SK-N-SH (cell line): Measurements from ENCODE around the gene DCAF6. TPM values are rescaled to one million over a fixed set of nuclear protein-coding genes. Genes with fewer than 3 reads are reported as not detected.

Experiments
- CTCF ChIA-PET: fragments of 300-600, 350-600 bp; formaldehyde crosslinking; extraction: SDS; loops from one replicate; lab custom pipeline; 2021; lab: Yijun Ruan, JAX
- POLR2A ChIA-PET: fragments of 350-600 bp; sonication (Branson Sonifier 250); formaldehyde crosslinking; extraction: SDS; loops from one replicate; lab custom pipeline; 2020; ENCODE audit warnings: antibody characterized with exemption, inconsistent platforms; lab: Yijun Ruan, JAX
- DNase-seq: peaks from one replicate; pipeline ENCODE4 v3.0.0; 2012
- H2AFZ ChIP-seq: fragments of 200-600 bp; sonication (generic); 2 replicates; pipeline ENCODE4 v1.8.1; 2016; ENCODE audit warnings: antibody characterized with exemption, mild to moderate bottlenecking, low read depth
- H3F3A ChIP-seq: fragments of 200-600 bp; sonication (generic); replicated peaks from 2 replicates; pipeline ENCODE3; 2016; ENCODE audit warnings: antibody characterized with exemption, mild to moderate bottlenecking; ENCODE audit not compliant: insufficient read depth
- H3K27ac ChIP-seq, 2 experiments: fragments of 200-500 bp in 1 of 2; fragments of 200-600 bp in 1 of 2; sonication (Bioruptor generic) in 1 of 2; sonication (generic), shearing (Covaris generic) in 1 of 2; 2 replicates each; pipeline versions ENCODE4 v1.5.1 to v1.6.1; 2014 to 2016; ENCODE audit warnings: low read depth in 2 of 2, inconsistent platforms in 1 of 2, low read length in 1 of 2, mild to moderate bottlenecking in 1 of 2, mixed read lengths in 1 of 2
- H3K27me3 ChIP-seq: fragments of 200-600 bp; sonication (generic), shearing (Covaris generic); 2 replicates; pipeline ENCODE4 v1.6.1; 2016; ENCODE audit warnings: mixed run types; ENCODE audit not compliant: insufficient read depth
- H3K36me3 ChIP-seq, 2 experiments: fragments of 200-500 bp in 1 of 2; fragments of 200-600 bp in 1 of 2; sonication (Bioruptor generic) in 1 of 2; sonication (generic) in 1 of 2; replicated peaks in 1 of 2; 2 replicates each; pipeline versions ENCODE3 to v1.5.1; 2014 to 2016; ENCODE audit warnings: low read length in 1 of 2, mild to moderate bottlenecking in 1 of 2; ENCODE audit not compliant: insufficient read depth in 2 of 2, control insufficient read depth in 1 of 2
- H3K4me1 ChIP-seq, 2 experiments: fragments of 200-500 bp in 1 of 2; fragments of 200-600 bp in 1 of 2; sonication (Bioruptor generic) in 1 of 2; sonication (generic), shearing (Covaris generic) in 1 of 2; 2 replicates each; pipeline versions ENCODE4 v1.5.1 to v1.6.1; 2014 to 2016; ENCODE audit warnings: low read depth in 1 of 2, low read length in 1 of 2, mixed run types in 1 of 2; ENCODE audit not compliant: insufficient read depth in 2 of 2, control insufficient read depth in 1 of 2
- H3K4me2 ChIP-seq: fragments of 200-600 bp; sonication (generic), shearing (Covaris generic); 2 replicates; pipeline ENCODE4 v1.6.1; 2017; ENCODE audit warnings: mixed run types
- H3K4me3 ChIP-seq, 2 experiments: fragments of 200-500 bp in 1 of 2; fragments of 200-600 bp in 1 of 2; sonication (Bioruptor generic) in 1 of 2; sonication (generic), shearing (Covaris generic) in 1 of 2; 2 replicates each; pipeline versions ENCODE4 v1.5.1 to v1.8.1; 2014 to 2016; ENCODE audit warnings: low read depth in 2 of 2, inconsistent platforms in 1 of 2, low read length in 1 of 2, mild to moderate bottlenecking in 1 of 2, mixed read lengths in 1 of 2, moderate library complexity in 1 of 2
- H3K79me2 ChIP-seq: fragments of 200-600 bp; sonication (generic); 2 replicates; pipeline ENCODE4 v1.8.1; 2017; ENCODE audit warnings: mild to moderate bottlenecking; ENCODE audit not compliant: insufficient read depth
- H3K9ac ChIP-seq: fragments of 200-600 bp; sonication (generic); 2 replicates; pipeline ENCODE4 v1.6.1; 2017; ENCODE audit warnings: mixed run types
- H3K9me2 ChIP-seq: fragments of 200-600 bp; sonication (generic); 2 replicates; pipeline ENCODE4 v1.6.1; 2017; ENCODE audit warnings: mixed run types
- H3K9me3 ChIP-seq: fragments of 200-600 bp; sonication (generic); 2 replicates; pipeline ENCODE4 v1.6.1; 2017; ENCODE audit warnings: mixed run types, mild to moderate bottlenecking, moderate library complexity
- H4K20me1 ChIP-seq: fragments of 200-600 bp; sonication (generic); 2 replicates; pipeline ENCODE4 v1.6.1; 2017; ENCODE audit warnings: mild to moderate bottlenecking, mixed run types; ENCODE audit not compliant: insufficient read depth
- CHD2 ChIP-seq: fragments of 150-350 bp; IDR thresholded peaks from 2 replicates; pipeline ENCODE4 v1.6.1; 2018; ENCODE audit warnings: low read length; ENCODE audit not compliant: partially characterized antibody
- CTCF ChIP-seq: fragments of 200-600 bp; sonication (generic); IDR thresholded peaks from 2 replicates; pipeline ENCODE4 v1.6.1; 2017; ENCODE audit warnings: antibody characterized with exemption, mild to moderate bottlenecking, moderate library complexity
- EP300 ChIP-seq, 2 experiments: IDR thresholded peaks; 2 replicates each; pipeline versions ENCODE4 v1.4.0 to v1.6.1; 2012; ENCODE audit warnings: borderline replicate concordance in 1 of 2, low read depth in 1 of 2, low read length in 1 of 2
- EZH2phosphoT487 ChIP-seq: fragments of 200-600 bp; sonication (generic); IDR thresholded peaks from 2 replicates; pipeline ENCODE4 v1.6.1; 2017; ENCODE audit warnings: low read depth, mixed run types, mild to moderate bottlenecking, antibody characterized with exemption, moderate library complexity, borderline replicate concordance
- FOSL2 ChIP-seq: IDR thresholded peaks from 2 replicates; pipeline ENCODE4 v1.4.0; 2012; ENCODE audit warnings: low read depth, mild to moderate bottlenecking, moderate library complexity, borderline replicate concordance
- FOXJ3 ChIP-seq: sonication (generic); formaldehyde crosslinking; IDR thresholded peaks from 2 replicates; pipeline ENCODE4 v1.5.1; 2020; ENCODE audit warnings: mild to moderate bottlenecking, missing genetic modification reagents
- FOXM1 ChIP-seq: IDR thresholded peaks from 2 replicates; pipeline ENCODE4 v1.4.0; 2012; ENCODE audit warnings: low read depth, mild to moderate bottlenecking
- GABPA ChIP-seq: IDR thresholded peaks from 2 replicates; pipeline ENCODE4 v1.4.0; 2012; ENCODE audit warnings: low read depth, mild to moderate bottlenecking
- GATA2 ChIP-seq: sonication (generic); formaldehyde crosslinking; IDR thresholded peaks from 2 replicates; pipeline ENCODE4 v1.5.0; 2020; ENCODE audit warnings: mild to moderate bottlenecking, missing genetic modification reagents
- JUND ChIP-seq: IDR thresholded peaks from 2 replicates; pipeline ENCODE4 v1.4.0; 2012
- MXI1 ChIP-seq: IDR thresholded peaks from 2 replicates; pipeline ENCODE4 v1.6.1; 2012; ENCODE audit warnings: mild to moderate bottlenecking, low read depth, low read length, improper control_type of control experiment
- NFIC ChIP-seq: IDR thresholded peaks from 2 replicates; pipeline ENCODE4 v1.4.0; 2012; ENCODE audit warnings: borderline replicate concordance
- RAD21 ChIP-seq: IDR thresholded peaks from 2 replicates; pipeline ENCODE4 v1.6.1; 2012; ENCODE audit warnings: mild to moderate bottlenecking, low read length
- RFX5 ChIP-seq: IDR thresholded peaks from 2 replicates; pipeline ENCODE4 v1.6.1; 2012; ENCODE audit warnings: mild to moderate bottlenecking, improper control_type of control experiment, low read length
- RXRA ChIP-seq: IDR thresholded peaks from 2 replicates; pipeline ENCODE4 v1.4.0; 2012; ENCODE audit warnings: low read depth, mild to moderate bottlenecking, borderline replicate concordance
- SIN3A ChIP-seq: IDR thresholded peaks from 2 replicates; pipeline ENCODE4 v1.6.1; 2012; ENCODE audit warnings: low read depth, mild to moderate bottlenecking, low read length, moderate library complexity, borderline replicate concordance
- SMC3 ChIP-seq: IDR thresholded peaks from 2 replicates; pipeline ENCODE4 v1.6.1; 2012; ENCODE audit warnings: low read depth, low read length, improper control_type of control experiment
- WGBS: methylation state at CpG from one replicate; pipeline ENCODE4 v1.1.6; 2017; ENCODE audit warnings: low lambda C conversion rate; 5-methylcytosine and 5-hydroxymethylcytosine counted together
- polyA plus RNA-seq, 3 experiments: library from polyadenylated mRNA; depleted of rRNA; stranded (reverse); fragments of >200 nt; gene quantifications; 2 replicates each; pipeline ENCODE4 v1.2.3, GENCODE V29; 2012

Gene DCAF6
- polyA plus RNA-seq, 1 of the 3 experiments (the other 2 are of a cell fraction): 31.3 TPM

- Histone ChIP-seq H4K20me1 (no peaks in the 10 kb centered on the region), H3K4me2 (no peak overlapping the region), H3K9me2 (no peaks in the 10 kb centered on the region), H3K27ac (no peak overlapping the region), H3K9me3 (no peaks in the 10 kb centered on the region), H3K9ac (no peak overlapping the region), H2AFZ (no peak overlapping the region), H3K4me3 (no peak overlapping the region), H3F3A (no peaks in the 10 kb centered on the region), H3K27me3 (no peaks in the 10 kb centered on the region), H3K4me1 (no peaks in the 10 kb centered on the region; a peak in 1 of 4 replicates), H3K36me3 (peaks cover 22 to 53% of the 10 kb centered on the region in 2 experiments), H3K79me2 (peaks cover 3% of the 10 kb centered on the region)
- ChIA-PET CTCF (interaction anchor here (0.9 to 6.1 kb wide), 4 partner anchors 9 to 251 kb away, joined by 3 to 48 read pairs (median 4); no protein-coding TSS in a partner anchor), POLR2A (no interaction called here)
- WGBS: 97% methylated on average over 5 of the region's 8 CpGs
- DNase-seq: no peak
- no peak for TF ChIP-seq RFX5
- no peak for TF ChIP-seq NFIC
- no peak for TF ChIP-seq MXI1
- TF ChIP-seq SMC3: no peak
- TF ChIP-seq GATA2 (CRISPR knock-in tag): no peak
- no peak for TF ChIP-seq EZH2phosphoT487
- no peak for TF ChIP-seq GABPA
- TF ChIP-seq CHD2: no peak
Measured at GRCh38 chr1:168091720-168092550, 155.5 kb downstream of the DCAF6 start.

GRCh38 chr1:168092566-168093355 lies 156.3 kb downstream of the DCAF6 start:
- WGBS: 88% methylated on average over 16 of the region's 16 CpGs
- no peaks in the 10 kb centered on the region for H4K20me1 ChIP-seq
- H3K4me2 ChIP-seq: no peak overlapping the region
- H3K79me2 ChIP-seq: peaks cover 3% of the 10 kb centered on the region
- H3K9me3 ChIP-seq: no peaks in the 10 kb centered on the region
- H3K36me3 ChIP-seq: peaks cover 19 to 58% of the 10 kb centered on the region in 2 experiments
- no peaks in the 10 kb centered on the region for H3K9me2 ChIP-seq
- POLR2A ChIA-PET: no interaction called here
- H3K4me1 ChIP-seq: no peaks in the 10 kb centered on the region; a peak in 1 of 4 replicates
- H3F3A ChIP-seq: no peaks in the 10 kb centered on the region
- TF ChIP-seq RXRA: no peak
- no peak for TF ChIP-seq CHD2
- TF ChIP-seq FOXM1: no peak
- TF ChIP-seq FOSL2: no peak
- TF ChIP-seq RAD21: peak; percentile 56
- no peak for TF ChIP-seq EP300 (IDR thresholded peaks at IDR 0.05; ENCODE audit: borderline replicate concordance in 1 of 2, low read depth in 1 of 2, low read length in 1 of 2)
- peak; percentile 27; the same call in 1 of the 2 replicates for TF ChIP-seq SMC3
- no peak for TF ChIP-seq FOXJ3 (CRISPR knock-in tag)
- TF ChIP-seq NFIC: no peak
- no peak for TF ChIP-seq SIN3A
- no peak for TF ChIP-seq GATA2 (CRISPR knock-in tag)
- no peak for TF ChIP-seq JUND
- no peak for TF ChIP-seq RFX5
- TF ChIP-seq CTCF: peak; percentile 38
- CTCF ChIA-PET: interaction anchor here (0.9 to 6.1 kb wide), 6 partner anchors 10 to 250 kb away, joined by 3 to 48 read pairs (median 4); no protein-coding TSS in a partner anchor
- no peak overlapping the region for H2AFZ ChIP-seq
- H3K27ac ChIP-seq: no peak overlapping the region
- H3K9ac ChIP-seq: no peak overlapping the region
- peak; percentile 44 for DNase-seq
- H3K4me3 ChIP-seq: no peak overlapping the region
- H3K27me3 ChIP-seq: no peaks in the 10 kb centered on the region
